Measurements from ENCODE around the gene TRMU.

TRMU gene

DNA sequence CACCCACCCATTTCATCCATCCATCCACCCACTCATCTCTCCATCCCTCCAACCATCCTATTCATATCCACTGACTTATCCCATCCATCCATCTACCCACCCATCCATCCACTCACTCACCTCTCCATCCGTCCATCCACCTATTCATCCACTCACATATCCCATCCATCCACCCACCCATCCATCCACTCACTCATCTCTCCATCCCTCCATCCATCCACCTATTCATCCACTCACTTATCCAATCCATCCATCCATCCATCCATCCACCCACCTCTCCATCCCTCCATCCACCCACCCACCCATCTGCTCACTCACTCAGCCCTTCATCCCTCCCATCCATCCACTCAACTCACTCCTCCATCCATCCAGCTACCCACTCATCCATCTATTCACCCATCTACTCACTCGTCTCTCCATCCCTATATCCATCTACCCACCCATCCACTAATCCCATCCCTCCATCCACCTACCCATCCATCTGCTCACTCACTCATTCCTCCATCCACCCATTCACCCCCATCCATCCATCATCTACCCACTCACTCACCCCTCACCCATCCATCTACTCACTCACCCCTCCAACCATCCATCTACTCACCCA lies 36.2 kb downstream of the TRMU start:
- DNase-seq, result no peak

DNA sequence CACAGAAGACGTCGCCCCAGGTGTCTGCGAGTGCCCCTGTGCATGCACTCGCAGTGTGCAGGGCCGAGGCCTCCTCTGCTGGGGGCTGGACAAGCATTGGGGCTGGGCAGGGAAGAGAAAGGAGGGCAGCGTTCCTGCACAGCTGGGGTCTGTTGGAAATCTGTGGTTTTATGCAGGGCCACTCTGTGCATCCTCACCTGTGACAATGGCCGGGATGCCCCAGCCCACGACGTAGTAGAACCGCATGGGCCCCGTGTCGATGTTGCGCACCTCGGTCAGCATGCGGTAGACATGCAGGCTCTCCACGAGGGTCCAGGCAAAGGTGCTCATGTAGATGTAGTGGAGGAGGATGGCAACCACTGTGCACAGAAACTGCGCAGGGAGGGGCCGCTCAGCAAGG lies 37.2 kb downstream of the TRMU start:
- DNase-seq, result no peak

GRCh38 chr22:46373159-46373558 lies 37.6 kb downstream of the TRMU start:
- DNase-seq, result no peak

- DNase-seq, result peak; percentile 81
Observed at GRCh38 chr22:46373921-46374662, 38.6 kb downstream of the TRMU start.

DNA sequence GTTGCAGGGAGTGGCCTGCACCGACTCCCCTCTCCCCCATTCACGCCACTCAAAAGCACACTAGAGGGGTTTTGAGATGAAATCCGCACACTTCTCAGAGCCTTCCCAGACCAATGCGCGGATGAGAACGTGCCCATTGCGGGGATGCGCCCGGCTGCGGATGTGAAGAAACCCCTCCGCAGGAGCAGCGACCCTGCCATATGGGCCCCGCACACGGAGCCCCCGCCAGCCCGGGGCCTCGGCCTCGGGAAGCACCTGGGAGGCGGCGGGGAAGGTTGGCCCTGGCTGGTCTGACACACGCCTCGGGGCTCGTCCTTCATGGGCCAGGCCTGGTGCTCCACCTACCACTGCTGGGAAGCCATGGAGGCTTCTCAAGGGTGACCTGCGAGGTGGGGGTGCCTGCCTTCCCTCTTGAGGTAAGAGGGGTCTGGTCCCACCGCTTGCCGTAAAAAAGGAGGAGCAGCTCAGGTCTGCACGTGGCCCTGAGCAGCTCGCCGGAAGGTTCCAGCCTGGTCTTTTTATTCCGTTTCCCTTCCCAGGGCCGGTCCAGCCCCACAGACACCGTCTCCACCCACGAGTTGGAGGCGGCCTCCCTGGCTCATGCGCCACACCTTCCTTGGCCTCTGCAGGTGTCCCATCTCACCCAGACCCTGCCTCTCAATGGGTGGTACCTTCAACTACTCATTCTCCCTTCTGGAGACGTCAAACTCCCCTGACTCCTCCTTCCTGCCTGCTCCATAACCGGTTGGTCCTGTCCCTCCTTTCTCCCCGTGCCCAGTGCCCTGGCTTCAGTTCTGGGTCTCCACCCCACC lies 39.4 kb downstream of the TRMU start:
- no peak for DNase-seq

- DNase-seq, result no peak
Observed at GRCh38 chr22:46376111-46376510, 40.6 kb downstream of the TRMU start.

DNA sequence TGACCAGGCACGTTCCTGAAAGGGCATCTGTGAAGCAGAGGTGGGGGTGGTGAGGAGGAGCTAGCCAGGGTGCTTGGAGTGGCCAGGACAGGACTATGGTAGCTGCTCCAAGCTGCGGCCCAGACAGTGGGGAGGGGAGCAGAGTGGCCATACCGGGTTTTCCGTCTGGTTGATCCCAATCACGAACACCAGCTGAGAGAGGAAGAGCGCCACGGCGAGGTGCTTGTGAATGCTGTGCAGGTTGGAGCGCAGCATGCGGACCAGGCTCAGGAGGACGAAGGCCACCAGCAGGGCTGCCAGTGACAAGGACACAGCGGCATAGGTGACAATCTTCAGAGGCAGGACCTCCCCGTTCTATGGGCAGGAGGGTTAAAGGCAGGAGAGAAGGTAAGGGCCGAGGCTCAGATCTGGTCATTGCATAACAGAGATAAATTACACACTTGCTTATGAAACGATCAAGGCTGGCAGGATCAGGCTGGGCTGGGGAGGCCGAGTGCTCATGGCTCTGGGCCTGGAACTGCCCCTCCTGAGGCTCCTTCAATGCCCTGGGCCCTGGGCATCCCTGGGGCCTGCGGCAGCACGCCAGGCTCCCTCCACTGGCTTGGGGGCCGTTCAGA lies 41.5 kb downstream of the TRMU start:
- DNase-seq, result no peak

- peak; percentile 30 for DNase-seq
Observed at GRCh38 chr22:46377525-46378425, 42.3 kb downstream of the TRMU start.

DNA sequence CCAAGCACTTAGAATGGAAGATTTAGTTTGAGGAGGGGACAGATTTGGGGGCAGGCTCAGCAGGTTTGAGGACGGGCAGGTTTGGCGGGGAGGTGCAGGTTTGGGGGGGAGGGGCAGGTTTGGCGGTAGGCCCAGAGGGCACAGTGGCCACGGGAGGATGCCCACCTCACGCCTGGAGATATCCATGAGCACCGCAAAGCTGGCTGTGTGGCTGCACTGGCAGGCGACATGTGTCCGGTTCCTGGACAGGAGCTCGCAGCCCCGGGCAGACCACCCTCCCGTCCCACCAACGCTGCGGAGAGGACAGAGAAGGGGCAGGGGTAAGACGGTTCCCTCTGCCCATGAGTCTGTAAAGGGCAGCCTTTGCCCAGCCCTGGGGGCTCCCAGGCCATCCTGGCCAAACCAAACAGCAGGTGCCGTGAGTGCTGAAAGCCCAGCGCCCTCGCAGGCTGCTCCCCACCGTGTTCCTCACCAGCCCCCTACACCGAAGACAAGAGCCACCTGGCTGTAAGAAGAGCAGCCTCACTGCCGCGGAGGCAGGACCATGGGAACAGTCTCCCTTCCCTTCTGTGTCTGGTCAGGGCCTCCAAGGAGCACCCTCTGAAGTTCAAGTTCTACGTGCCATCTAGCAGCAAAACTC lies 43.0 kb downstream of the TRMU start:
- DNase-seq, result no peak

DNA sequence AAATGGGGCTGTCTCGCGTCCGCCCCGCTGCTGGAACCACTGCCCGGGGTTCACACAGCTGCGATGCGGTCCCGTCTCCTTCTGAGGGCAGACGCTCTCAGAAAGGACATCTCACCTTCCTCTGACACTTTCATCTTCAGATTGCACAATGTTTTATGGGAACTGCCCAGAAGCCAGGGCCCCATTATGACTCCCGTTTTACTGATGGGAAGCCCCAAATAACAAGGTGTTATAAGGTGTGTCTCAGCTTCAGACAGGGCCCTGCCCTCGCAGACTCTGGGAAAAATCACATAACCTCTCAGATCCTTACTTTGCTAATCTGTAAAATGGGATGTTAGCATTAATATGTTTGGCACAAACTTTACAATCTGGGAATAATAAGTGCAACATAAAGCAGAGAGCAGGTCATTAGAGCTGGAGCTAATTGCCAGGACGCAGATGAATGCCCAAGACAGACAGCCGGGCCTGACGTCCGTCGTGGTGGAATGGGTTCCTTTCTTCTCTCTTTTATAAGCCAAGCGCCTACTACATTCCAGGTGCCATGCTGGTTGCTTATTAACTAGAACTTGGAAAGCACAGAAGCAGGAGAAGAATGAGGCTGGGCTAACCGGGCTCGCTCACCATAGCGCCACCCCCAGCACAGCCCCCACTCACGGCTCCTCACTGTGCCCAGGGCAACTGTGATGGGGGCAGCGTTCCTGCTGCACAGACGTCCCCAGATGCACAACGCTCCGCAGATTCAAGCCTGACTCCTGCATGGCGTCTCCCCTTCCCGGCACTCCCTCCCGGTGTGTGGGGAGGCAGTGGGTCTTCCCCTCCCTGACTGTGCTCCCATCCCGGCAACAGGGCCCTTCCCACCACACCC lies 43.8 kb downstream of the TRMU start:
- DNase-seq, result peak; percentile 31

- no peak for DNase-seq
Observed at GRCh38 chr22:46380069-46380468, 44.6 kb downstream of the TRMU start.

- no peak for DNase-seq
Observed at GRCh38 chr22:46380581-46380980, 45.1 kb downstream of the TRMU start.

GRCh38 chr22:46381142-46381541 lies 45.6 kb downstream of the TRMU start:
- DNase-seq, result no peak

- no peak for DNase-seq
Observed at GRCh38 chr22:46381731-46382130, 46.2 kb downstream of the TRMU start.

DNA sequence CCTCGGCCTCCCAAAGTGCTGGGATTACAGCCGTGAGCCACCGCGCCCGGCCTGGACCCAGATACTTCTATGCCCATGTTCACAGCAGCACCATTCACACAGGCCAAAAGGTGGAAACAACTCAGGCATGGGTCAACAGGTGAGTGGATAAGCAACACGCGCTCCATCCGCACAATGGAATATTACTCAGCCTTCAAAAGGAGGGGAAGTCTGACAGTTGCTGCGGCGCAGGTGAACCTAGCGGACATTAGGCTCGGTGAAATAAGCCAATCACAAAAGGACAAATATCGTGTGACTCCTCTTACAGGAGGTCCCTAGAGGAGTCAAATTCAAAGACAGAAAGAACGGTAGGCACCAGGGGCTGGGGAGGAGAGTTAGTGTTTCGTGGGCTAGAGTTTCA lies 47.0 kb downstream of the TRMU start:
- no peak for DNase-seq

DNA sequence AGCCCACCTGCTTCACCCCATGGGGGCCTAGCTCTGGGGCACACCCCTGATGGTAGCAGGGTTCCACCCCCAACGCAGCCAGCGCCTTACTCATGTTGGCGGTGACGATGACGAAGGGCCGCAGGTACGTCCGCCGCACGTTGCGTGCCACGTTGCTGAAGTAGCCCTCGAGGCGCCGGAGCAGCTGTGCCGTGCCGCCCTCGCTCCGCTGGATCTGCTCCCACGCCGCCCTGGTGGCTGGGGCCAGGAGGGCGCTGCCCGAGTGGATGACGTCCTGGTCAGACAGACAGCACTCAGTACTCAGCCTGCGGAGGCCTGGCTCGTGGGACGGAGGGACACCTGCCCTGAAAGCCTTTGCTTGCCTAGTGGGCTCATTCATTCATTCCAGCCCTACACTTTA lies 50.8 kb downstream of the TRMU start:
- DNase-seq, result no peak

DNA sequence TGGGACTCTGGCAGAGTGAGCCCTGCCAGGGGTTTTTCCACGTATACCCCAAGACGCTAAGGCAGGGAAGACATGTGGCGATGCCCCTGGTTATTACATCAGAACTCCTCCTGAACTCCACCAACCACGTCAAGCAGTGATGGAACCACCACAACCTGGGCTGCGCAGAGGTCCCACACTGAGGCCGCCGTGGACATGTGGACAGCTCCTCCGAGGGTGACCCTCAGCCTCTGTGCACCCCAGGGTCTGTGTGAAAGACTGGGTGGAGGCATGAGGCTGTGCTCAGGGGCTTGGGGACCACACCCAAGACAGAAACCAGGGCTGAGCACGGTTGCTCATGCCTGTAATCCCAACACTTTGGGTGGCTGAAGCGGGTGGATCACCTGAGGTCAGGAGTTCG lies 52.2 kb downstream of the TRMU start:
- no peak for DNase-seq

GRCh38 chr22:46388647-46389046 lies 53.1 kb downstream of the TRMU start:
- DNase-seq, result no peak

DNA sequence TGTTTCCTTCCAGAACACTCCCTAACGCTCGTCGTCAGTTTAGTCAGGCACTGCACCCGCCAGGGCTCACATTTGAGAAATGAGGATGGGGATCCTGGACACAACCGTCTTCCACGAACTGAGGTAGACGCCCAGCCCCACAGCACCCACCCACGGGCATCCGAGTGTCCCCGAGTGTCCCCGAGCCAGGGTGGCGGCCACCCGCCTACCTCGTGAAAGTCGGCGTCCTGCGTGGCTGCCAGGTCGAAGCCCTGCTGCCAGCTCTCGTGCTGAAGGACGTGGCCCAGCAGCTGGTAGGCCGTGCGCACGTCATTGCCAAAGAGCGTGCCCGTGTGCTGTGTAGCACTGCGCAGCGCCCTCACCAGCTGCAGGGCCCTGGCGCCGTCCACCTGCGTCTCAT lies 53.6 kb downstream of the TRMU start:
- DNase-seq, result no peak

DNA sequence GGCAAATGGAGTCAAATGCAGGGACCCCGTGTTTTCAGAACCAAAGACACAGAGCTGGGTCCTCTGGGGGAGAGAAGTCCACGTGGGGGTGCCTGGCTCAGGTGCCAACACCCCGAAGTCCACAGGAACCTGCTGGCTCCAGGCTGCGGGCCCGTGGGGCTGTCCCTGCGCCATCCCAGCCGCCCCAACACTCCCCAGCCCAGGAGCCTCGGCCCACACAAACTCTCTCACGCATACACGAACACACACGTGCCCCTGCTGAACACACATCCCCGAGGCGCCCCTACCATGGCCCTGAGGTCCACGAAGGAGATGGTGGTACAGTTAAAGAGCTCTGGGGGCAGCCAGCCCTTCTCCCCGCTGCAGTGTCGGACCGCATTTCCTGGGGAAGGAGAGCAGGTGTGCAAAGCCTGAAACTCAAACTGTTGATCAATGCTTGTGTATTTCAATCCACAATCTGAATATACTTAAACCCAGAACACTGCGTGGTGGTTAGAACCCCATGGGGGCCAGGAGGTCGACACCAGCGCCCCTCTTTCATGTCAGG lies 54.7 kb downstream of the TRMU start:
- no peak for DNase-seq

All from MV-4-11 (cell line).